ENCODE results near the gene ALDH2.

- TF ChIP-seq SRF (IDR thresholded peaks at IDR 0.05; ENCODE audit: low read depth in 2 of 2, low read length in 2 of 2), result no peak
- TF ChIP-seq EZH2 (IDR thresholded peaks at IDR 0.05; ENCODE audit: borderline replicate concordance, control insufficient read depth, low read depth, low read length), result no peak
- no peak for TF ChIP-seq CTCF (IDR thresholded peaks at IDR 0.05 in 2 of 3, conservative IDR thresholded peaks at IDR 0.05 in 1 of 3; ENCODE audit: control insufficient read depth in 2 of 3, extremely low read depth in 1 of 3, insufficient read depth in 1 of 3, low read depth in 3 of 3, low read length in 3 of 3)
- TF ChIP-seq PKNOX1 (IDR thresholded peaks at IDR 0.05), result no peak
- TF ChIP-seq ZBTB40 (IDR thresholded peaks at IDR 0.05; ENCODE audit: borderline replicate concordance), result no peak
- no peak for TF ChIP-seq RAD51 (IDR thresholded peaks at IDR 0.05)
- TF ChIP-seq FOXM1 (IDR thresholded peaks at IDR 0.05; ENCODE audit: low read depth, low read length), result no peak
- TF ChIP-seq, protein P1, sequence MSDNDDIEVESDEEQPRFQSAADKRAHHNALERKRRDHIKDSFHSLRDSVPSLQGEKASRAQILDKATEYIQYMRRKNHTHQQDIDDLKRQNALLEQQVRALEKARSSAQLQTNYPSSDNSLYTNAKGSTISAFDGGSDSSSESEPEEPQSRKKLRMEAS (IDR thresholded peaks at IDR 0.05; ENCODE audit: low read depth, low read length), result no peak
- no peak for TF ChIP-seq TAF1 (IDR thresholded peaks at IDR 0.05; ENCODE audit: borderline replicate concordance, low read depth, low read length)
- TF ChIP-seq CHD1 (IDR thresholded peaks at IDR 0.05; ENCODE audit: low read depth, low read length), result no peak
- no peak for TF ChIP-seq POLR2A (IDR thresholded peaks at IDR 0.05; ENCODE audit: low read depth, low read length)
- no peak for TF ChIP-seq POLR2AphosphoS5 (IDR thresholded peaks at IDR 0.05; ENCODE audit: low read length)
- TF ChIP-seq, protein P2, sequence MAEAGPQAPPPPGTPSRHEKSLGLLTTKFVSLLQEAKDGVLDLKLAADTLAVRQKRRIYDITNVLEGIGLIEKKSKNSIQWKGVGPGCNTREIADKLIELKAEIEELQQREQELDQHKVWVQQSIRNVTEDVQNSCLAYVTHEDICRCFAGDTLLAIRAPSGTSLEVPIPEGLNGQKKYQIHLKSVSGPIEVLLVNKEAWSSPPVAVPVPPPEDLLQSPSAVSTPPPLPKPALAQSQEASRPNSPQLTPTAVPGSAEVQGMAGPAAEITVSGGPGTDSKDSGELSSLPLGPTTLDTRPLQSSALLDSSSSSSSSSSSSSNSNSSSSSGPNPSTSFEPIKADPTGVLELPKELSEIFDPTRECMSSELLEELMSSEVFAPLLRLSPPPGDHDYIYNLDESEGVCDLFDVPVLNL (IDR thresholded peaks at IDR 0.05; ENCODE audit: low read depth, low read length), result no peak
Measured at GRCh38 chr12:111769599-111769998, 2.9 kb downstream of the ALDH2 start.

All from GM12878 (cell line).